Dendritic cell treated with granulocyte-macrophage colony-stimulating factor and Interleukin-4, amounts not matched to agents 40 ng/mL and 50 ng/mL, for 4 days (primary cell): ENCODE results near the gene PSG1.
"Not testable (repeated sequence)": the region's sequence is repeated elsewhere in the genome, so short reads cannot be mapped to it uniquely, and the experiment has no call there.

Experiments
- H3K27ac Mint-ChIP-seq: one replicate; pipeline ENCODE4 v1.8.0; 2022; ENCODE audit warnings: mild to moderate bottlenecking, mixed read lengths
- H3K27me3 Mint-ChIP-seq: one replicate; pipeline ENCODE4 v1.8.0; 2022; ENCODE audit warnings: mild to moderate bottlenecking, mixed read lengths
- H3K36me3 Mint-ChIP-seq: one replicate; pipeline ENCODE4 v1.8.0; 2022; ENCODE audit warnings: low read depth, mixed read lengths
- H3K4me1 Mint-ChIP-seq: one replicate; pipeline ENCODE4 v1.8.0; 2022; ENCODE audit warnings: low read depth, mixed read lengths
- H3K4me3 Mint-ChIP-seq: one replicate; pipeline ENCODE4 v1.8.0; 2022; ENCODE audit warnings: mild to moderate bottlenecking, moderate library complexity, mixed read lengths
- H3K9me3 Mint-ChIP-seq: one replicate; pipeline ENCODE4 v1.8.0; 2022; ENCODE audit warnings: mixed read lengths
- intact Hi-C: fragments of 100-400 bp; cut with micrococcal nuclease; formaldehyde crosslinking; loops from one replicate; pipeline ENCODE4 v1.15.0; 2022

The PSG1 gene

DNA sequence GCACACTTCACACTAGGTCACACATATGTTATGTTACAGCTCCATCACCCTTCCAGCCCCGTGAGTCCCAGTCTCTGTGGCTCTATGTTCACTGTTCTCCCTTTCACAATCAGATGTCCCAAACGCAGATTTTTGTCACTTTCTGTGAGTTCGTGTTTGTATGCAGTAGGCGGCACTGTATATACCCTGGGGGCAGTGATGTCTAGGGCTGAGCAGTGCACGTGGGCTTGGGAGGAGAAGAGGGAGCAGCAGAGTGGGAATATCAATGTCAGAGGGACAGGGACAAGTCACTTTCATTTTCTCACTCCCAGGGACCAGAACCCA, 22.0 kb downstream of the PSG1 start:
- no peak overlapping the region for H3K27ac Mint-ChIP-seq
- no peak overlapping the region for H3K4me3 Mint-ChIP-seq
- H3K27me3 Mint-ChIP-seq: no peaks in the 10 kb centered on the region
- peaks cover 8% of the 10 kb centered on the region for H3K9me3 Mint-ChIP-seq
- no peaks in the 10 kb centered on the region for H3K36me3 Mint-ChIP-seq
- intact Hi-C loops: no loop called here
- no peaks in the 10 kb centered on the region for H3K4me1 Mint-ChIP-seq

DNA sequence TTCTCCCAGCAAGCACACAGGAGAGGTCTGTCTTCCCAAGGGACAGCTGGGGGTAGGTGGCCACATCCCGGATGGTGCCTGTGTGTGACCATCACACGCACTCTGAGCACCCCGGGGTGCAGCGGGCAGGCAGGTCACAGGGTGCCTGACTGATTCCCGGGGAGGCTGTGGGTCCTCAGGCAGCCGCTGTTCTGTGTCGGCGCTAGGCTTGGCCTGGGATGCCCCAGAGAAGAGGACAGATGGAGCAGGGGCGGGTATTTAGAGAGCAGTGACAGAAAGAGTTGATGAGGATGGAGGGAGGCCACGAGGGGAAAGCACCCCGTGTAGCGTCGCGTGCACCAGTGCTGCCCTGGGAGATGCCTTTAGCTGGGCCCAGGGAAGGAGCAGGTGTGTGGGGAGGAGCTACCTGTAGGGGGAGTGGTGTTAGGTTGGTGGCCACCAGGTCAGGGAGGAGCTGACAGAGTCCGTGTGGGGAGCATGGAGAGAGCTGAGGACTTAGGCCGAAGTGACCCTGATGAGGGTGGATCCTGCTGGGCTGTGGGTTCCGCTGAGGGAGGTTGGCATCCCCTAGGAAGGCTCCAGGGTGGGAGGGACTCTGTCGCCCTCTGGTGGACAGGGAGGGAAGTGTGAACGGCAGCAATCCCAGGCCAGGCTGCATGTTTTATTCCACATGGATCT, 22.5 kb downstream of the PSG1 start:
- intact Hi-C loops, H3K36me3 Mint-ChIP-seq, H3K4me1 Mint-ChIP-seq, H3K9me3 Mint-ChIP-seq, H3K4me3 Mint-ChIP-seq, H3K27ac Mint-ChIP-seq, H3K27me3 Mint-ChIP-seq: not testable (repeated sequence)

GRCh38 chr19:42854745-42855144, 24.8 kb downstream of the PSG1 start:
- H3K36me3 Mint-ChIP-seq, H3K27ac Mint-ChIP-seq, H3K4me3 Mint-ChIP-seq, H3K4me1 Mint-ChIP-seq, H3K27me3 Mint-ChIP-seq, intact Hi-C loops, H3K9me3 Mint-ChIP-seq: not testable (repeated sequence)

GRCh38 chr19:42853231-42853630, 26.3 kb downstream of the PSG1 start:
- H3K27me3 Mint-ChIP-seq: not testable (repeated sequence)

DNA sequence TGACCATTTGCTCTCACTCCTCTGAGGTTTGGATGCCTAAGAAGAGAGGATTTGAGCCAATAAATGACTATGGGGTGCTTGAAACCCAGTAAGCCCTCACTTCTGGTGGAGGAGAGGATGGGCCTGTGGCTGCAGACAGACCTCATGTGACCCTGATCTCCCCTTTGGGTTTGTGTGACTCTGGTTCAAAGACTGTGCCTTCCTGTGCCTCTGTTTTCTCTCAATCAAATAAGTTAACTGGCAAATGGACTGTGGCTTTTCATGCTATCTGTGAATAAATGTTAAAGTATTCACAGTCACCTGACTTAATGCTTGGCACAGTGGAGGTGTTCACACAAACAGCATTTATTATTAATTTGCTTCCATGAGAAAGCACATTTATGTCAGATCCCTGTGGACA, 26.7 kb downstream of the PSG1 start:
- H3K4me3 Mint-ChIP-seq, H3K27ac Mint-ChIP-seq, H3K27me3 Mint-ChIP-seq, H3K36me3 Mint-ChIP-seq, H3K9me3 Mint-ChIP-seq, intact Hi-C loops, H3K4me1 Mint-ChIP-seq: not testable (repeated sequence)

More at GRCh38 chr19:42853231-42853630, 26.3 kb downstream of the PSG1 start:
- H3K27ac Mint-ChIP-seq, H3K36me3 Mint-ChIP-seq, H3K9me3 Mint-ChIP-seq, H3K4me1 Mint-ChIP-seq, H3K4me3 Mint-ChIP-seq, intact Hi-C loops: not testable (repeated sequence)

- H3K36me3 Mint-ChIP-seq, H3K4me1 Mint-ChIP-seq, H3K4me3 Mint-ChIP-seq, H3K9me3 Mint-ChIP-seq, intact Hi-C loops, H3K27ac Mint-ChIP-seq, H3K27me3 Mint-ChIP-seq: not testable (repeated sequence)
Measured at GRCh38 chr19:42851718-42852280, 27.7 kb downstream of the PSG1 start.

- Mint-ChIP-seq H3K27me3 (no peaks in the 10 kb centered on the region), H3K9me3 (no peaks in the 10 kb centered on the region), H3K4me3 (no peak overlapping the region), H3K4me1 (no peaks in the 10 kb centered on the region), H3K36me3 (no peaks in the 10 kb centered on the region), H3K27ac (no peak overlapping the region)
- intact Hi-C loops: no loop called here
Measured at GRCh38 chr19:42850981-42851717, 28.4 kb downstream of the PSG1 start.

DNA sequence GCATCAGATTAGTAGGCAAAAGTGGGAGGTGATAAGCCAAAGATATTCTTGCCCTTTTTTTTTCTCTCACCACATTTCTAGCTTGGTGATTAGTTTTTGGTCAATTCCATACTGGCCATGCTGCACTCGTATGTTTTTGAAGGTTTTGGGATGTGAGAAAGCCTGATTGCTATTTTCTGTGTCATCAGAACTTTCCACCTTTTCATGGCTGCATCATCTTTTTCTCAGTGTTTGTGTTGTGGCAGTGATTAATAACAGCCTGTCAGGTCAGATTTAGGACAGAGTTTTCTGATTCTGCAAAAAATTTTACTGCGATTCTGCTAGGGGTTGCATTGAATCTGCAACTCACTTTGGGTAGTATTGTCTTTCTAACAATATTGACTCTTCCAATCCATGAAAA, 32.9 kb downstream of the PSG1 start:
- Mint-ChIP-seq H3K4me1 (no peaks in the 10 kb centered on the region), H3K27ac (no peak overlapping the region), H3K36me3 (no peaks in the 10 kb centered on the region), H3K4me3 (no peak overlapping the region), H3K27me3 (peaks cover 2% of the 10 kb centered on the region), H3K9me3 (no peaks in the 10 kb centered on the region)
- intact Hi-C loops: no loop called here

DNA sequence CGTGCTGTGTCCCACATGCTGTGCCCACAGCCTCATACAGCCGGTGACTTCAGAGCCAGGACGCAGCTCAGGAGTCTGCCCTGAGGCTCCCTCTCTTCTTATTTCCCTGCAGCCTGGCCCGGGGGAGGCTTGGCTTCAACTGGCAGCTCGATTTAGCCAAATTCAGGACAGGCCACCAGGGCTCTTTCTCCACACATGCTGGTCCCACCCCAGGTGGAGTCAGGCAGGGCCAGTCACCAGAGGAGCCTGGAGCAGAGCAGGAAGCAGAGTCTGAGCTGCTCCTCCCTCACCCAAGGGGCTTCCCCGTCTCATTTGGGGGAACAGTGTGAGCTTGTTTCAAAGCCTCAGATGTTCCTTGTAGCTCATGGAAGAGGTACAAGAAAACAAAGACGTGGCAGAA, 35.9 kb downstream of the PSG1 start:
- H3K9me3 Mint-ChIP-seq, H3K27ac Mint-ChIP-seq, intact Hi-C loops, H3K27me3 Mint-ChIP-seq, H3K4me1 Mint-ChIP-seq, H3K4me3 Mint-ChIP-seq, H3K36me3 Mint-ChIP-seq: not testable (repeated sequence)

GRCh38 chr19:42832746-42833442, 46.6 kb downstream of the PSG1 start:
- H3K9me3 Mint-ChIP-seq, H3K4me1 Mint-ChIP-seq, intact Hi-C loops, H3K27me3 Mint-ChIP-seq, H3K36me3 Mint-ChIP-seq, H3K27ac Mint-ChIP-seq, H3K4me3 Mint-ChIP-seq: not testable (repeated sequence)

- intact Hi-C loops, H3K27me3 Mint-ChIP-seq, H3K4me1 Mint-ChIP-seq, H3K4me3 Mint-ChIP-seq, H3K9me3 Mint-ChIP-seq, H3K27ac Mint-ChIP-seq, H3K36me3 Mint-ChIP-seq: not testable (repeated sequence)
Measured at GRCh38 chr19:42832023-42832680, 47.4 kb downstream of the PSG1 start.

- H3K9me3 Mint-ChIP-seq: no peaks in the 10 kb centered on the region
- no peaks in the 10 kb centered on the region for H3K36me3 Mint-ChIP-seq
- H3K4me3 Mint-ChIP-seq: no peak overlapping the region
- peaks cover 2% of the 10 kb centered on the region for H3K27me3 Mint-ChIP-seq
- no peaks in the 10 kb centered on the region for H3K4me1 Mint-ChIP-seq
- H3K27ac Mint-ChIP-seq: no peak overlapping the region
- intact Hi-C loops: no loop called here
Measured at GRCh38 chr19:42831221-42832019, 48.1 kb downstream of the PSG1 start.

DNA sequence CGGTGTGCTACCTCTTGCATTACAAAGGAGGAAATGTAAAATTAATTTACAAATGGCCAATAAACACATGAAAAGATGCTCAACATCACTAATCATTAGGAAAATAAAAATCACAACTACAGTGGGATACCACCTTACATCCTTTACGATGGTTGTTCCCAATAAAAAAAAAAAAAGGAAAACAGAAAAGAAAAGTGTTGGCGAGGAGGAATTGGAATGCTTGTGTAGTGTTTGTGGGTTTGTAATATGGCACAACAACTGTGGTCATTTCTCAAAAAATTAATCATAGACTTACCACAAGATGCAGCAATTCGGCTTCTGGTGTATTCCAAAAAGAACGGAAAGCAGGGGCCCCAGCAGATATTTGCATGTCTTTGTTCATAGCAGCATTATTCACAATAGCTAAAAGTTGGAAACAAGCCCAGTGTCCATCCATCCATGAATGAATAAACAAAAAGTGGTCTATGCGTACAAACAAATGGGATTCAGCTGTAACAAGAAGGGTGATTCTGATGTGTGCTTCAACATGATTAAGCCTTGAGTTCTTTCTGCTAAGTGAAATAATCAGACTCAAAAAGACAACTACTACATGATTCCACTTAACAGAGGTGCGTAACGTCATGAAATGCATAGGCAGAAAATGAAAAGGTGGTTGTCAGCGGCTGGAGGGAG, 58.1 kb downstream of the PSG1 start:
- intact Hi-C loops, H3K9me3 Mint-ChIP-seq, H3K4me1 Mint-ChIP-seq, H3K27ac Mint-ChIP-seq, H3K4me3 Mint-ChIP-seq, H3K27me3 Mint-ChIP-seq, H3K36me3 Mint-ChIP-seq: not testable (repeated sequence)
